Measurements from ENCODE around the gene IGF2BP2.

IGF2BP2 gene

DNA sequence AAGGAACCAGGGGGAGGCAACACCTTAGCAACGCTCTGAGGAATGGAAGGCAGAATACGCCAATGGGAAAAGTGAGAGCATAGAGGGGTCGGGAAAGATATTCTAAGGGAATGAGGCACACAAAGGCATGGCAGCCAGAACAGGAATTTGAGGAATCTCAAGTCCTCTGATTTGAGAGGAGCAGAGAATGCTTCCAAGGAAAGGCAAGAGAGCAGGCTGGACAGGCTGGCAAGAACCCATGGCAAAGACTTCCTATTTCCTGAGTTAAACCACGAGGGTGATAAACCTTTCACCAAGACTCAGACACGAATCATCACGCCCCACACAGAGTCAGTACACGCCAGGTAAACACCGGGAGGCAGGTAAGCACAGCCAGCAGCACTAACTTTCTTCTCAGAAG is 109.8 kb downstream of the IGF2BP2 start:
- no peak overlapping the region for H3K9ac ChIP-seq (ENCODE audit: low read length)
- no peaks in the 10 kb centered on the region for H3K9me3 ChIP-seq (ENCODE audit: control insufficient read depth, low read depth, low read length)
- peaks cover 51% of the 10 kb centered on the region for H3K4me1 ChIP-seq (ENCODE audit: control insufficient read depth, low read depth, low read length)
- no peaks in the 10 kb centered on the region for H3K27me3 ChIP-seq (ENCODE audit: control insufficient read depth, insufficient read depth, low read length)
- H3K36me3 ChIP-seq (ENCODE audit: control insufficient read depth, low read depth, low read length), result no peaks in the 10 kb centered on the region
- H3K27ac ChIP-seq (ENCODE audit: low read length), result no peak overlapping the region
- H3K4me3 ChIP-seq (ENCODE audit: low read length), result no peak overlapping the region

DNA sequence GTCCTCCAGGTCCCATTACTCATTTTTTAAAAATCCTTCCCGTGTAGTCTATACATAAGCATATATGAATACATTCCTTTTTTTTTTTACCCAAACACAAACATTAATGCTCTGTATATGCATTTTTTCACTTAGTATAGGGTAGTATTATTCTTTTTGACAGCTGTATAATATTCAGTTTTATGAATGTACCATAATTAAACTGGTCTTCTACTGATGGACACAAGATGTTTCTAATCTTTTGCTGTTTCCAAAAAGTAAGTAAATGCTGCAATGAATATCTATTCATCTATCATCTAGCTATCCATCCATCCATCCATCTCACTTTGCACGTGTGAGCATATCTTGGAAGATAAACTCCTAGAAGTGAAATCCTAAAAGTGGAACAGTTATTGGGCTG is 110.8 kb downstream of the IGF2BP2 start:
- H3K4me3 ChIP-seq (ENCODE audit: low read length), result no peak overlapping the region
- no peak overlapping the region for H3K27ac ChIP-seq (ENCODE audit: low read length)
- H3K9me3 ChIP-seq (ENCODE audit: control insufficient read depth, low read depth, low read length), result no peaks in the 10 kb centered on the region
- no peak overlapping the region for H3K9ac ChIP-seq (ENCODE audit: low read length)
- no peaks in the 10 kb centered on the region for H3K36me3 ChIP-seq (ENCODE audit: control insufficient read depth, low read depth, low read length)
- peaks cover 61% of the 10 kb centered on the region for H3K4me1 ChIP-seq (ENCODE audit: control insufficient read depth, low read depth, low read length)
- H3K27me3 ChIP-seq (ENCODE audit: control insufficient read depth, insufficient read depth, low read length), result no peaks in the 10 kb centered on the region

DNA sequence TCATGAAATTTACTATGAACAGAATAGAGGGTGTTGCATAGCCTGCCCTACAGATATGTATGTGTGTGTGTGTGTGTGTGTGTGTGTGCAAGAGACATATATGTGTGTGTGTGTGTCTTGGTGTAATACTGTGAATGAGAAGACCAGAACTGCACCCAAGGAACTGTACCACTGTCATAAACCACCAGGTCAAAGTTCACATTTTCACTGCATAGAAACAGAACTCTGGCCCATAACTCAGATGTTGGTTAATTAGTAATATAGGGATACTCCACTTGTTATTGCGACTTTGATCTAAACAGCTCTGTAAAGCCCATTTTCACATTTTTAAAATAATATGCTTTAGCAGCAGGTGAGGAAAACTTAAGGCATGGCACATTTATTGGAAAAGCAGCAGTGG is 111.8 kb downstream of the IGF2BP2 start:
- Histone ChIP-seq H3K9me3 (ENCODE audit: control insufficient read depth, low read depth, low read length) (no peaks in the 10 kb centered on the region), H3K27ac (ENCODE audit: low read length) (no peak overlapping the region), H3K4me1 (ENCODE audit: control insufficient read depth, low read depth, low read length) (peaks cover 67% of the 10 kb centered on the region), H3K9ac (ENCODE audit: low read length) (no peak overlapping the region), H3K36me3 (ENCODE audit: control insufficient read depth, low read depth, low read length) (no peaks in the 10 kb centered on the region), H3K4me3 (ENCODE audit: low read length) (no peak overlapping the region), H3K27me3 (ENCODE audit: control insufficient read depth, insufficient read depth, low read length) (no peaks in the 10 kb centered on the region)

DNA sequence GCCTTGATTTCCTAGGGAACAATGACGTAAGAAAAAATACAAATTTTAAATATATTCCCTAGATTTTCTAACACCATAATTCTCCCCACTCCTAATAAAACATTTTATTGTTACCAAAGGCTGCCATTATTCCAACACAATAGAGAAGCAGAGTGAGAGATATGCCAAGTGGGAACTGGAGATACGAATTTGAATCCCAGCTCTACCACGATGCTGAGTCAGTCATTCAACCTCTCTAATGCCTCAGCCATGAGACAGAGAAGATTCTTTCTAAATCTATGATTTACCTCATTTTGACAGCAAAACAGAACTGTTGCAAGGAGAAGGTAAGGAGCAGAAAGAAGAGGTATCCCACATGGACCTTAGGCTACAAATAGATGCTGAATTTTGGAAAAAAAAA is 112.5 kb downstream of the IGF2BP2 start:
- Histone ChIP-seq H3K27me3 (ENCODE audit: control insufficient read depth, insufficient read depth, low read length) (no peaks in the 10 kb centered on the region), H3K4me1 (ENCODE audit: control insufficient read depth, low read depth, low read length) (peaks cover 60% of the 10 kb centered on the region), H3K27ac (ENCODE audit: low read length) (no peak overlapping the region), H3K9ac (ENCODE audit: low read length) (no peak overlapping the region), H3K4me3 (ENCODE audit: low read length) (no peak overlapping the region), H3K9me3 (ENCODE audit: control insufficient read depth, low read depth, low read length) (no peaks in the 10 kb centered on the region), H3K36me3 (ENCODE audit: control insufficient read depth, low read depth, low read length) (no peaks in the 10 kb centered on the region)

DNA sequence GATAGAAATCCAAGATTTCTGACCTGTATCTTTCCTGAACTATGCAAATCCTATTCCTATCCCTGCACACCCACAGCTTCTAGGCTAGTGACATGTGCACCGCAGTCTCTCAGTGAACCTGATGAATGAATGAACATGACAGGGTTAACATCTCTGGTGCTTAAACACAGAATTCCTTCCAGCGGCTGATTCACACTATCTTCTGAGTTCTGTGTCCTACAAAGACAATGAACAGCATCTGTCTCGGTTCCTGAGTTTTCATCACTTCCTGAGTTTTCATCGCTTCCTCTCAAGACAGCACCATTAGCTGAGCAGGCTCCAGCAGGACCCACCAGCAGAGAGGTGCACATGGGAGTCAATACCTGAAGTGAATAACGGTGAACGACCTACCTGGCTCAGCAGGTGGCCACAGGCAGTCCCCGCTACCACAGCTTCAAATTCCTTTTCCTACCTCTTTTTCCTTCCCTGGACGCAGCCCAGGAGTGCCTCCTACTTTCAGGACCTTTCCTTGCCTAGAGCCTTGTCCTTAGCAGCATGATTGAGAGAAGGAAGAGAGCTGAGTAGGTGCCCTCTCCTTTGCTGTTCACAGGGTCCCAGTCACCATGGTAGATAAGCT is 113.5 kb downstream of the IGF2BP2 start:
- no peak overlapping the region for H3K4me3 ChIP-seq (ENCODE audit: low read length)
- peaks cover 51% of the 10 kb centered on the region for H3K4me1 ChIP-seq (ENCODE audit: control insufficient read depth, low read depth, low read length)
- no peaks in the 10 kb centered on the region for H3K27me3 ChIP-seq (ENCODE audit: control insufficient read depth, insufficient read depth, low read length)
- H3K9me3 ChIP-seq (ENCODE audit: control insufficient read depth, low read depth, low read length), result no peaks in the 10 kb centered on the region
- no peak overlapping the region for H3K9ac ChIP-seq (ENCODE audit: low read length)
- no peaks in the 10 kb centered on the region for H3K36me3 ChIP-seq (ENCODE audit: control insufficient read depth, low read depth, low read length)
- no peak overlapping the region for H3K27ac ChIP-seq (ENCODE audit: low read length)

DNA sequence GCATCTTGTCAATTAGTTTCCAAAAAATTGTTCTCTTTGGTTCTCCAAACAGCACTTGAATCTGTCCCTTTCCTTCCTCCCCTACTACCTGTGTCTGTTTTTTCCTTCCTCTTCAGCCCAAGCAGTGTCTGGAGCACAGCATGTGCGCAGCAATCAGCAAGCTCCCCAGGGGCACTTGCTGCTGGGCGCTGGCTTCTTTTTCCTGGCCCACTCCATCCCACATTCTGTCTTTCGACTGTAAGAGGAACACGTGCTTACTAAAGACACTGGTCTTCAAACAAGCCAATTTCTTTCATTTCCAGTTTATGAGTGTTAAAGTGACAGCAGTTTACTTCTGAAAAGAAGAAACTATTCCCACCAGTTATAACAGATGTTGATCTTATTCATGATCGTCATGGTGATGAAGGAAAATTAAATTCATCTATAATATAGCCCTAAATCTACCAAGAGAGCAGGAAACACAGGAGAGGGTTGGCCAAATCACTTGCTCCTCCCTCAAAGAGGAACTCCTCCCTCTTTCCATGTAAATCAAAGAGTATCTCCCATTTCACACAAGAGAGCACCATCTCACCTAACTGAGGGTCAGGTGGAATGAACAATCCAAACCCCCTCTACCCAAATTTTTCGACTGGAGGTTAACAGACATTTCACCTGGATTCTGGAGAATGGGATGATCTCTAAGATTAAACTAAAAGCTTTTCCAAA is 115.4 kb downstream of the IGF2BP2 start:
- Histone ChIP-seq H3K36me3 (ENCODE audit: control insufficient read depth, low read depth, low read length) (no peaks in the 10 kb centered on the region), H3K4me1 (ENCODE audit: control insufficient read depth, low read depth, low read length) (peaks cover 37% of the 10 kb centered on the region), H3K9me3 (ENCODE audit: control insufficient read depth, low read depth, low read length) (no peaks in the 10 kb centered on the region), H3K27ac (ENCODE audit: low read length) (no peak overlapping the region), H3K27me3 (ENCODE audit: control insufficient read depth, insufficient read depth, low read length) (no peaks in the 10 kb centered on the region), H3K4me3 (ENCODE audit: low read length) (no peak overlapping the region), H3K9ac (ENCODE audit: low read length) (no peak overlapping the region)

DNA sequence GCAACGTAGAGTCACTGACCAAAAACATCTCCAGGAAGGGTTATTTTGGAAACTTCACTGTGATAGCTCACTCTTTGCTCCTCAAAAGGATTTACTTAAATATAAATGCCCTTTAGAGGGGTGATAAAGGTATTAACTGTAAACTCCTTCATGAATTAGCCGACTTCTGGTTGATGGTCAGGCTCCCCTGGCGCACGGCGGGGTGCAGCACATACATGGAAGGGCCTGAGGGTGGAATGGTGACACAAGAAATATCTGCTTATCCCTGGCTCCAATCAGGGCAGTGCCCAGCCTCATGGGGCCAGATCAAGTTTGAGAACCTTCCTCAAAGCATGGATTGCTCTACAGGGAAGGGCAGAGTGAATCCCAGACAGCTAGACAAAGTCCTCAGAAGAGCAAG is 116.5 kb downstream of the IGF2BP2 start:
- Histone ChIP-seq H3K36me3 (ENCODE audit: control insufficient read depth, low read depth, low read length) (no peaks in the 10 kb centered on the region), H3K4me1 (ENCODE audit: control insufficient read depth, low read depth, low read length) (peaks cover 37% of the 10 kb centered on the region), H3K27ac (ENCODE audit: low read length) (no peak overlapping the region), H3K4me3 (ENCODE audit: low read length) (no peak overlapping the region), H3K9ac (ENCODE audit: low read length) (no peak overlapping the region), H3K27me3 (ENCODE audit: control insufficient read depth, insufficient read depth, low read length) (no peaks in the 10 kb centered on the region), H3K9me3 (ENCODE audit: control insufficient read depth, low read depth, low read length) (no peaks in the 10 kb centered on the region)

DNA sequence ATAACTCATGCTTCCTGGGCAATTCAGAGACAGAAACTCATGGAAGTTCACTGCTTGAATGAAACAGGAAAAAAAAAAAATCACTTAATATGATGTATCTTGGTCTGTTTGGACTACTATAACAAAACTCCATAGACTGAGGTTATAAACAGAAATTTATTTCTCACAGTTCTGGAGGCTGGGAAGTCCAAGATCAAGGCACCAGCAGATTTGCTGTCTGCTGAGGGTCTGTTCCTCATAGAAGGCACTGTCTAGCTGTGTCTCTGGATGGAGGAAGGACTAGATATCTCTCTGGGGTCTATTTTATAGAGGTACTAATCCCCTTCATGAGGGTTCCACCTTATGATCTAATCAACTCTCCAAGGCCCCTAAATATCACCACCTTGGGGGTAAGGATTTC is 119.3 kb downstream of the IGF2BP2 start:
- Histone ChIP-seq H3K9ac (ENCODE audit: low read length) (no peak overlapping the region), H3K27ac (ENCODE audit: low read length) (no peak overlapping the region), H3K27me3 (ENCODE audit: control insufficient read depth, insufficient read depth, low read length) (no peaks in the 10 kb centered on the region), H3K36me3 (ENCODE audit: control insufficient read depth, low read depth, low read length) (no peaks in the 10 kb centered on the region), H3K9me3 (ENCODE audit: control insufficient read depth, low read depth, low read length) (no peaks in the 10 kb centered on the region), H3K4me3 (ENCODE audit: low read length) (no peak overlapping the region), H3K4me1 (ENCODE audit: control insufficient read depth, low read depth, low read length) (peaks cover 30% of the 10 kb centered on the region)

DNA sequence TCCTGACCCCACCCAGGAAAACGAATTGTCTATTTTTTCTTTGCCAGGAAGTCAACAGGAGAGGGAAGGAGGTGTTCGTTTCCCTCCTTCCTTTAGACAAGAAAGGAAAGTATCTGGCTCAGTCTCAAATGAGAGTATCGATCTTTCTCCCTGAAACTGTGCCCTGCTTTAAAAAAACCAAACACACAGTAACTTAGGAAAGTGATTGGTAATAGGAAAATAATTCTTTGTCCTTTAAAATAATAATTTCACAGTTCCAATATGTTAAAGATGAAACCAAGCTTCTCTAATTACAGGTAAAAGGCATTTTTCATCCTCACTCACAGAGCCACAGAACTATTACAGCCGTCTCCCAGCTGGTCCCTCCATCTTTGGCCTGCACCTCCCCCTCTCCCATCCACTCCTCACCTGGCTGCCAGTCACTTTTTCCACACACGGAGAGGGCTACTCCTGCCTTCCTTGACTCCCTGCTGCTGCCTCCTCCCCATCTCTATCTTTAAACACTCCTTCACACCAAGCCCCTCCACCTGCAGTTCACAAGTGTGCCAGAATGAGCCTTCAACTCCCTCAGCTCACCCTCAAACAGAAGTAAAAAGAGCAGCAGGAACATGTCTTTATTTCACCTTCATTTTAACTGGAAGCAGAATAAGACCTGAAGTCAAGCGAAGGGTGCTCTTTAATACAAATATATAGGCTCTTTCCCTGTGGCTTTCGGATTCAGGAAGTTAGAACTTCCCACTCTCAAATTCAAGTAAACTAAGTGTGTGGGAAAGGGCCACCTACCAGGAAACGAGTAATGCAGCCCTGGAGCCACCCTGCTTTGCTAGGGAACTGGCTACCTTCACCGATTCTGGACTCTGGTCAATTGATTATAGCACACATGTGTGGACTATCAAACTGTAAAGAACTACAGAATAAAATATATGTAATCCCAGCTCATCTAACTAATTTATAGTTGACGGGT is 122.3 kb downstream of the IGF2BP2 start:
- Histone ChIP-seq H3K9ac (ENCODE audit: low read length) (no peak overlapping the region), H3K4me1 (ENCODE audit: control insufficient read depth, low read depth, low read length) (peaks cover 12% of the 10 kb centered on the region), H3K27me3 (ENCODE audit: control insufficient read depth, insufficient read depth, low read length) (no peaks in the 10 kb centered on the region), H3K4me3 (ENCODE audit: low read length) (no peak overlapping the region), H3K36me3 (ENCODE audit: control insufficient read depth, low read depth, low read length) (no peaks in the 10 kb centered on the region), H3K27ac (ENCODE audit: low read length) (no peak overlapping the region), H3K9me3 (ENCODE audit: control insufficient read depth, low read depth, low read length) (no peaks in the 10 kb centered on the region)

DNA sequence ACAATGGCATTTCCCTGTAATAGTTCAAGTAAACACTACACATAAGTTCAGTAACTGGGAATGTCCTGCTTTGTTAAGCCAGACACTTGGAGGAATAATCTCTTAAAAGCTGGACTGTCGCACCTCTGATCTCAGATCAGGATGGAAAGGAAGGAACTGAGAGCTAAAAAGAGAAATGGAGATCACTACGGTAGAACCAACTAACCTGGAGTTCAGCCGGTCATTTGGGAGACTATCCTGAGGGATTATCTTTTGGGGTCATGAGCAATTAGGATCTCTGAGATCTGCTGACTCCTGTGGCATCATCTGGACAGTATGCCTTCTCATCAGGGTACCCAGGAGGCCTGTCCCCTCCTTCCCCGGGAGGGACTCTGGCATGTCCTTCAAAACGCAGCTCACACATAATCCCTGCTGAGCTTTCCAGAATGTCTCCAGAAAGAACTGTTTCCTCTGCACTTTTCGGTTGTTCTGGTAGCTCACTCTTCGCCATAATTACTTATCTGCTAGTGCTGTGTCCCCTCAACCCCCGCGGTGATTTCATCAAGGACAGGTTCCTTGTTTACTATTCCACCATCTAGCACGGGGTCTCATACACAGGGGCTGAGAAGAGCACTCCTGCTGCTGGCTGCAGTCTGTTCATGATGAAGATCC is 123.1 kb downstream of the IGF2BP2 start:
- no peaks in the 10 kb centered on the region for H3K27me3 ChIP-seq (ENCODE audit: control insufficient read depth, insufficient read depth, low read length)
- H3K9me3 ChIP-seq (ENCODE audit: control insufficient read depth, low read depth, low read length), result no peaks in the 10 kb centered on the region
- peaks cover 2% of the 10 kb centered on the region for H3K36me3 ChIP-seq (ENCODE audit: control insufficient read depth, low read depth, low read length)
- peaks cover 12% of the 10 kb centered on the region for H3K4me1 ChIP-seq (ENCODE audit: control insufficient read depth, low read depth, low read length)
- H3K27ac ChIP-seq (ENCODE audit: low read length), result no peak overlapping the region
- H3K4me3 ChIP-seq (ENCODE audit: low read length), result no peak overlapping the region
- no peak overlapping the region for H3K9ac ChIP-seq (ENCODE audit: low read length)

DNA sequence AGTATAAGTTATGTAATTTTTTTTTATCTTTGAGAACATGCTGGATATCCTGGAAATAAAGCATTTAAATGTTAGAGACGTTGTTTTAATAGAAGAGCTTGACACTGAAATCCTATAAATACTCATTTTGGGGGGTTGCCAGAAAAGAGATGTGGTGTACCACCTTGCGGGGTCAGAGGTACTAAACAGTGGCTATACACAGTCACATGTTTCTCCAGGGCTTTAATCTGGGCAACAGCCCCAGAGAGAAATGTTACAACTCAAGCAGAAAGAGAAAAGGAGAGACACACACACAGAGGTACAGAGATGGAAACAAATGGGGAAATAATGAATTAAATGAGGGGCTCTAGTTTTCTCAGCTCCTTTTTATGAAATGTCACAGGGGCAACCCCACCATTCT is 124.9 kb downstream of the IGF2BP2 start:
- Histone ChIP-seq H3K9ac (ENCODE audit: low read length) (no peak overlapping the region), H3K36me3 (ENCODE audit: control insufficient read depth, low read depth, low read length) (peaks cover 5% of the 10 kb centered on the region), H3K4me1 (ENCODE audit: control insufficient read depth, low read depth, low read length) (peaks cover 12% of the 10 kb centered on the region), H3K9me3 (ENCODE audit: control insufficient read depth, low read depth, low read length) (no peaks in the 10 kb centered on the region), H3K4me3 (ENCODE audit: low read length) (no peak overlapping the region), H3K27me3 (ENCODE audit: control insufficient read depth, insufficient read depth, low read length) (no peaks in the 10 kb centered on the region), H3K27ac (ENCODE audit: low read length) (no peak overlapping the region)
